Stimulated activated CD4-positive, alpha-beta T cell treated with anti-CD3 and anti-CD28 coated beads, Interleukin-2, amount 100 ng/mL, for 48 hours (primary cell): ENCODE results near the gene MRM3.
"Not testable (repeated sequence)": the region's sequence is repeated elsewhere in the genome, so short reads cannot be mapped to it uniquely, and the experiment has no call there.

Experiments
- DNase-seq, 2 donors: peaks; one replicate each; pipeline ENCODE4 v3.0.0-alpha.2; 2020

Gene MRM3

GRCh38 chr17:797236-797840 lies 15.2 kb downstream of the MRM3 start:
- no peak for DNase-seq

DNA sequence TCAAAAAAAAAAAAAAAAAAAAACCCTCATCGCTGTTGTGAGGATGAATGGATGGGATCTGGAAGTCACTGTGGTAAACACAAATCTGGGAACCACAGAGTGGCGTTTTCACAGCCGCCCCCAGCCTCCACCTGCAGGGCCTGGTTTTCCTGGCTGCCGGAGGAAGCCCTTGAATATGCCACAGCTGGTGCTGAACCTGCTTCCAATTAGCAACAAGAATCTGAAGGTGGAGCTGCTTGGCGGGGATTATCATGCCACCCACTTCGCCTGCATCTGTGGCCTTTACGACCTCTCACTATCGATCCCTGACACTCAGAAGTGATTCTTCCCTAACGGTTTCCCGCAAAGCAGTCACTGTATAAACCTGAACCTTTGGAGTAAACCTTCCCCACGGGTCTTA lies 16.1 kb downstream of the MRM3 start:
- DNase-seq = no peak

DNA sequence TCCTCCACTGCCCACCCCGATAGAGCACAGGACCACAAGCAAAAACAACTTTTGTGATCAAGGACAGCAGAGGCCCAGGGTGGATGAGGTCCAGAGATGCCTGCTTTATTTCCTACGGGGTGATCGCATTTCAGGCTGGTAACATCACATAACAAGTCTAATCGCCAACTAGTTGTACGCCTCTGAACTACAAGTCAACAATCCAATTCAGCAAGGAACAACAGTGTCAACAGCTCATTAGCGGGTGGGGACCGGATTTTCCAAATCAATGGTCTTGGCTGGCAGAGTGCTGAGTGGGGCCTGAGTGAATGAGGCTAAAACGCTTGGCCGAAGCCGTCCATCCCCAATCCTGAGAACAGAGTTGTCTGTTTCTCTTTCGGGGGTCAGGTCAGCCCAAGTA lies 17.1 kb downstream of the MRM3 start:
- DNase-seq = no peak

GRCh38 chr17:800446-801242 lies 18.5 kb downstream of the MRM3 start:
- no peak for DNase-seq

GRCh38 chr17:801660-802059 lies 19.5 kb downstream of the MRM3 start:
- no peak for DNase-seq

DNA sequence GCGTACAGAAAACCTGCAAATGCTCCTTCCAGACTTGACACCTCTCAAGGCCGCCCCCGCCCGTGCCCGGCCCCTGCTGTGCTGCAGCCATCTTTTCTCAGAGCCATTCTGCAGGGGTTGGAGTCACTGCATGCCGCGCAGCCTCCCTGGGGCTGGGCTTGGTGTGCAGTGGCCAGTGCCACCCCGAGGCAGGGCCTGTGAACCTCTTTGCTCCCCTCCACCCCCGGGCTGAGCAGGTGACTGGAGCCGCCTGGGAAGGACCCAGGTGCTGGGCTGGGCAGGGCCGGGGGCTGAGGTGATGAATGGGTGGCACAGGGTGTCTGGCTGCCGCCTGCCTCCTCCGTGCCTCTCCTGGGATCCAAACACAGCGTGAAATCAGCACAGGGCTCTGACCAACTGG lies 20.3 kb downstream of the MRM3 start:
- no peak for DNase-seq

- DNase-seq = no peak
These were observed 21.0 kb downstream of the MRM3 start for GRCh38 chr17:802901-803881.

DNA sequence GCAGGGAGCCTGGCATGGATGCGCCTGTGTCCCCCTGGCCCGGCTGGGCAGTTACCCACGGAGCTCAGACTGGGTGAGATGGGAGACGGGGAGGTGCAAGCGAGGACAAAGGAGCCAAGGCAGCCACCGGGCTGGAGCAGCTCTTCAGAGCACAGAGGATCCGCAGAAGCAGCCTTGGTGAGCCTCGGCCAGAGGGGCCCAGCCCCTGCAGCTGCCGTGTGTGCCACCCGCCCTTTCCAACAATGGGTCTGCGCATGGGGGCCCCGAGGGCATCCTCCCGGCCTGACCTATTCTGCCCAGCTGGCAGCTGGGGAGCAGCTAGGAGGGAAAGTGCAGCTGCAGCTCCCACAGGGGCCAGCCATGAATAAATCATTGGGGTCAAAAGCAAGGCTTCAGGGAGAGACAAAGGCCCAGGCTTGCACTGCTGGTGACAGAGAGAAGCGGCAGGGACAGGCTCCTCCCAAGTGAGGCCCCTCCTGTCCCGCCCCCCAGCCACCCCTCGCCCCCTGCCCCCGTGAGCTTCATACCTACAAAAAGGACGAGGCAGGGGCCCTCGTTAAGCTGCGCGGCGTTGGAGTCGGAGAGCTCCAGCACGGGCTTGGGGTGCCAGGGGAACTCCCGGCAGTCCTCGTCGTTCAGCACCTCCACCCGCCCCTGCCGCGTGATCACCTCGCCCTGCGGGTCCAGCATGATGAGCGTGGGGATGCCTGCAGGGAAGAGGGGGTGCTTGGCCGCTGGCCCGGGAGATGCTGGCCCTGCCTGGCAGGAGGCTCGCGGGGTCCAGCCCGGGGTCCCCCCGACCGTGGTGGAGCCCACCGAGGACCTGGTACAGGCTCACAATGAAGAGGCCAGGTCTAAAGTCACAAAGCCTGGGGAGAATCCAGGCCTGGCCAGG lies 22.6 kb downstream of the MRM3 start:
- no peak for DNase-seq

- DNase-seq = not testable (repeated sequence)
These were observed 23.7 kb downstream of the MRM3 start for GRCh38 chr17:805886-806285.

DNA sequence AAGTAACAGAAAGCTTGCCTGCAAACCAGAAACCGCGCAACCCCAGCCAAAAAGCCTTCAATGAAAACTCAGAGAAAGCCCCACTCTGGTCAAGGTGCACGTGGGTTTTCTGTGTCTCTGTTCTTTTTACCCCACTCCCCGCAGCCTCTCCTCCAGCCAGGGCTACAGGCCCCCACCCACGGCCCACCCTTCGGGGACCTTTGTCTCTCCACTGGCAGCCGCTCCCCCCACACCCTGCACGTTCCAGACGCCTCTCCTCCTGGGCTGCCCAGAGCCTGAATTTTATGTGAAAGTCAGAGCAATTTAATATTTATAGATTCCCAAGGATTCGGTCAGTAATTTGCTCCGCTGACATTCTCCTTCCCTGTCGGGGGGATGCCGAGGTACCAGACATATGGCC lies 24.2 kb downstream of the MRM3 start:
- no peak for DNase-seq

DNA sequence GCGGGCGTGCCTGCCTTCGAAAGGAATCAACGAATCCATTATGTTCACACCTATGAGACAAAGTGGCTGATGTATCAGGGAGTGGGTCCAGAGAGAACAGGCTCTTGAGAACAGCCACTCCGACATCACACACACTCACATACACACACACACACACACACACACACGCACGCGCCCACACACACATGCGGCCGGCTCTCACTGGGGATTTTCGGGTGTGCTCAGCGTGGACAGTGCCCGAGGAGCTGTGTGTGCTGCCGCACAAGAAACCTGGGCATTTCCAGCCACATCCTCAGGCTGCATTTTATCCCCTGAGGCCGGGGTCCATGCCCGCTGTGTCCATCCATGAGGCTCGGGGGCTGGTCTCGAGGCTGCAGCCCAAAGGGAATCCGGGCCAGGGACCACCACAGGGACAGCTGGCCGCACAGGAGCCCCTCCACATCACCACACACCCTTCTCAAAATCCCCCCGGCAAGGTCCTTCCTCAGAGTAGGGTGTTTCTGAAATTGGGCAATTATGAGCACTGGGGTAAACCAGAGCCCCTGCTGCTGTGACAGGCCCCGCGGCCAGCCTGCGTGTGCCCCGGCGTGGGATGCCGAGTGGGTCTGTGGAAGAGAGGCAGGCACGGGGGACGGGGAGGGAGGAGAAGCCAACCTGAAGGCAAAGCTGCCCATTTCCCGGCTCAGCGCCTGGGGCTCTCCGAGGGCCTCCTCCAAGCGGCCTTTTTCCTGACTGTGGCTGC lies 24.8 kb downstream of the MRM3 start:
- DNase-seq = no peak

- no peak for DNase-seq
These were observed 25.6 kb downstream of the MRM3 start for GRCh38 chr17:807523-808294.

DNA sequence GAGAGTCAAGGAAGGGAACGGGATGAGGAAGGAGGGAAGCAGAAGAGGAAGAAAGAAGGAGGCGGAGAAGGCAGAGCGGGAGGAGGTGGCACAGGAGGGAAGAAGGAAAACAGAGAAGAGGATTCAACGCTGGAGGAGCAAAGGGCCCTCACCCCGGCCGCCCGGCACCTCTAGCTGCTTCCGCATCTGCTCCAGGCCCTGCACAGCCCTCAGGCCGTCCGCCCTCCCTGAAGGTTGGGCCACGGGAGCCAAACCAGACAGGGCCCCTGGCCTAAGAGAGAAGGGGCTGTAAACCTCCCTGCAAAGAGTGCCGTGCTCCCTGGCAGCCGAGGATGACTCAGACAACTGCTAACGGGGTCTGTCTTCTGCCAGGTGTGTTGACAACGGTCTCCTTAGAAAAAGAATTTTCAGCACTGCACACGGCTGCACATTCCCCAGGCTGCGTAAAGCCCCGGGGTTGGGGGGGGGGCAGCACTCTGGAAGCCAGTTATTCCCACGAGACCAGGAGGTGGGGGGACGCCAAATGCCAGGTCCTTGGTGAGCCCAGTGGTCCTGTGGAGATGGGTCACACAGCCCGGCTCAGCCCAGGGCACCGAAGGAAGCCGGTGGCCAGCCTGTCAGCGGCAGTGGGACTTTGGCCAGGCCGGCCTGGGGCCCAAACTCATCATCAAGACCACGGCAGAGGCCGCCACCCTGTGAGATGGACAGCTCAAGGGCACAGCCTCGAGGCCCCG lies 29.1 kb downstream of the MRM3 start:
- no peak for DNase-seq

- DNase-seq = no peak
These were observed 30.6 kb downstream of the MRM3 start for GRCh38 chr17:812638-813204.

GRCh38 chr17:814371-814770 lies 32.2 kb downstream of the MRM3 start:
- no peak for DNase-seq

- no peak for DNase-seq
These were observed 37.1 kb downstream of the MRM3 start for GRCh38 chr17:819251-819650.

- no peak for DNase-seq
These were observed 41.3 kb downstream of the MRM3 start for GRCh38 chr17:823501-823902.

- no peak for DNase-seq
These were observed 42.2 kb downstream of the MRM3 start for GRCh38 chr17:824378-824777.

DNA sequence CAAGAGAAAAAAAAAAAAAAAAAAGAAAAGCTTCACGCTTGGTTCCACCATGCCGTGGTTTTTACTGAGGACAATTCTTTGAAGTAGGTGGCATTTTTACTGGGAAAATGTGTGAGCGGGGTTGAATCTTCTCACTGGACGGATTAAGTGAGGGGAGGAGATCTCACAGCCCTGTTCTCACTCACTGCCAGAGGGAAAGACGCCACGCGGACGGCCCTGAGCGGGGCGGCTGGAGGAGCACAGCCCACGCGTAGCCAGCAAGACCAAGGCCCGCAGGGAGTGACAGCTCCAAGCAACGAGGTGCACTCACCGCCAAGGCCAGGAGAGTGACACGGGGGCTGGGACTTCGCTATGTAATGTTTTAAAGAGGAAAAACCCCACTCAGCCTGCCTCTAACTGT lies 43.1 kb downstream of the MRM3 start:
- no peak for DNase-seq

DNA sequence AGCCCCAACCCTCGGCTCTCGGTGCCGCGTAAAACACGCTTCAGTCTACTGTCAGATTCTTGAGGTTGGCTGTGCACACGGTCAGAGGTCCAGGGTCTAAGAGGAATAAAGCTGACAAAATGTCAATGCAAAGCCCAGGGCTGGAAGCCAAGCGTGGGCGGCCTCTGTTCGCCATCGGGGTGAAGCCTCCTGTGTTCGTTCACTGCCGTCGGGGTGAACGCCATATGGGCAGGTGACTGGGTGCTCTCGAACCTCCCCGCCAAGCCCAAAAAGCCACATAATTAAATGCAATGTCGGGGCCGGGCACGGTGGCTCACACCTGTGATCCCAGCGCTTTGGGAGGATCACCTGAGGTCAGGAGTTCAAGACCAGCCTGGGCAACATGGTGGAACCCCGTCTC lies 44.6 kb downstream of the MRM3 start:
- DNase-seq = no peak
